Panc1 (cell line): Measurements from ENCODE around the gene NNAT.

Source experiments
- CTCF ChIP-seq: fragments of 450-650 bp; IDR thresholded peaks from 2 replicates; pipeline ENCODE4 v1.5.1; 2017; ENCODE audit warnings: mild to moderate bottlenecking
- POLR2AphosphoS5 ChIP-seq: IDR thresholded peaks from 2 replicates; pipeline ENCODE4 v1.6.1; 2012; ENCODE audit warnings: mild to moderate bottlenecking, low read depth, low read length, moderate library complexity

- TF ChIP-seq CTCF (no peak), POLR2AphosphoS5 (no peak)
Measured at GRCh38 chr20:37547912-37548311, 26.9 kb downstream of the NNAT start.
